ENCODE data around the gene NPFFR1. TPM values are rescaled to one million over a fixed set of nuclear protein-coding genes. Genes with fewer than 3 reads are reported as not detected.

The NPFFR1 gene
- total RNA-seq, 4 donors from 2014 or later: 0.19 to 0.32 TPM; not detected in 2

DNA sequence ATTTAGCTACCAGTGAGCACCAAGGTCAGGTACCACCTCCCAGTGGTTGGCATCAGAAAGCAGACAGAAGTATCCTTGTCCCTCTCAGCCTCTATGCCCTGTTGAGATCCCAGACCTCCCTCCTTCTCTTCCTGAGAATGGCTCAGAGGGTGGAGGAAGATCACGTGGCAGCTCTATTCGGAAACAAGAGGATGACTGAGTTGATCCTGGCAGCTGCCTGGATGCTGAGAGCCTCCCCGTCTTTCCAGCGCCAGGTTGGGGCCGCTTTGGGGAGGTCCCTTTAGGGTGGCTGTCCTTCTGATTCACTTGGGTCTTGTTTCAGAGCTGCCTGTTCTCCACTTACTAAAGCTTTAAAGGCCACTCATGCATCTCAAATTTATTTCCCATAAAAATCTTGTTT lies 36.9 kb upstream of the NPFFR1 start:
- WGBS, 2 donors: 66 to 95% methylated on average over 4 of the region's 5 CpGs
- H3K4me3 ChIP-seq: no peak overlapping the region
- TF ChIP-seq, protein P1, sequence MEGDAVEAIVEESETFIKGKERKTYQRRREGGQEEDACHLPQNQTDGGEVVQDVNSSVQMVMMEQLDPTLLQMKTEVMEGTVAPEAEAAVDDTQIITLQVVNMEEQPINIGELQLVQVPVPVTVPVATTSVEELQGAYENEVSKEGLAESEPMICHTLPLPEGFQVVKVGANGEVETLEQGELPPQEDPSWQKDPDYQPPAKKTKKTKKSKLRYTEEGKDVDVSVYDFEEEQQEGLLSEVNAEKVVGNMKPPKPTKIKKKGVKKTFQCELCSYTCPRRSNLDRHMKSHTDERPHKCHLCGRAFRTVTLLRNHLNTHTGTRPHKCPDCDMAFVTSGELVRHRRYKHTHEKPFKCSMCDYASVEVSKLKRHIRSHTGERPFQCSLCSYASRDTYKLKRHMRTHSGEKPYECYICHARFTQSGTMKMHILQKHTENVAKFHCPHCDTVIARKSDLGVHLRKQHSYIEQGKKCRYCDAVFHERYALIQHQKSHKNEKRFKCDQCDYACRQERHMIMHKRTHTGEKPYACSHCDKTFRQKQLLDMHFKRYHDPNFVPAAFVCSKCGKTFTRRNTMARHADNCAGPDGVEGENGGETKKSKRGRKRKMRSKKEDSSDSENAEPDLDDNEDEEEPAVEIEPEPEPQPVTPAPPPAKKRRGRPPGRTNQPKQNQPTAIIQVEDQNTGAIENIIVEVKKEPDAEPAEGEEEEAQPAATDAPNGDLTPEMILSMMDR (IDR thresholded peaks at IDR 0.05): no peak
- no peak for TF ChIP-seq POLR2A (IDR thresholded peaks at IDR 0.05)
- peaks cover 0 to 28% (median 4%) of the 10 kb centered on the region in 3 donors for H3K4me1 ChIP-seq
- peak overlapping the region in 1 of 4 donors; percentile 47 for H3K27ac ChIP-seq
- no peak for DNase-seq
- H3K9me3 ChIP-seq: no peaks in the 10 kb centered on the region
- H3K36me3 ChIP-seq: no peaks in the 10 kb centered on the region
- no peaks in the 10 kb centered on the region for H3K27me3 ChIP-seq
- intact Hi-C loops (cut with DNase I): no loop called here

GRCh38 chr10:70319824-70320223 lies 36.0 kb upstream of the NPFFR1 start:
- intact Hi-C loops (cut with DNase I): no loop called here
- no peak for DNase-seq
- TF ChIP-seq, protein P1 (IDR thresholded peaks at IDR 0.05): no peak
- TF ChIP-seq POLR2A (IDR thresholded peaks at IDR 0.05): no peak
- Histone ChIP-seq H3K9me3 (no peaks in the 10 kb centered on the region), H3K4me3 (no peak overlapping the region), H3K27ac (no peak overlapping the region), H3K27me3 (no peaks in the 10 kb centered on the region), H3K36me3 (no peaks in the 10 kb centered on the region), H3K4me1 (peaks cover 0 to 18% (median 0%) of the 10 kb centered on the region in 3 donors)
- WGBS, 2 donors: 70 to 76% methylated on average over 5 of the region's 5 CpGs

DNA sequence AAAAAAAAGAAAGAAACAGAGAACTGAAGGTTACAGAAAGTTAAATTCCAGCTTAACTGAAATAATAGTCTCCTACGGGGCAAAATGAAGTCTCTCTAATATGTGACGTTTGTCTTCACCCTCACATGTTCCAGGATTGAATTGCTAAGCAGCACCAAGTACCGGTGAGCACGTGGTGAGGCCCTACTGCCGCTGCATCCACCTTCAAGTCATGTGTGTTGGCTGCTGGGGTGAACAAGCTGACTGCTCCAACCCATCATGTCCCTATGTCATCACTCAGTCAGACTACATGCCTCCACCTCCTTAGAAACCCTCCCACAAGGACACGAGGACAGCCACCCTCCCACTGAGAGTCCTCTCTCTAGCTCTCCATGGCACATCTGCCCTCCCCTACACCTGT lies 35.4 kb upstream of the NPFFR1 start:
- no peaks in the 10 kb centered on the region for H3K9me3 ChIP-seq
- no peak for TF ChIP-seq POLR2A (IDR thresholded peaks at IDR 0.05)
- TF ChIP-seq, protein P1 (IDR thresholded peaks at IDR 0.05): no peak
- no peak overlapping the region for H3K4me3 ChIP-seq
- 79 to 92% methylated on average over 4 to 6 of the region's 6 CpGs for WGBS, 2 donors
- DNase-seq: no peak
- H3K27me3 ChIP-seq: no peaks in the 10 kb centered on the region
- intact Hi-C loops (cut with DNase I): no loop called here
- H3K4me1 ChIP-seq: peaks cover 0 to 12% (median 0%) of the 10 kb centered on the region in 3 donors
- H3K36me3 ChIP-seq: no peaks in the 10 kb centered on the region
- no peak overlapping the region for H3K27ac ChIP-seq

DNA sequence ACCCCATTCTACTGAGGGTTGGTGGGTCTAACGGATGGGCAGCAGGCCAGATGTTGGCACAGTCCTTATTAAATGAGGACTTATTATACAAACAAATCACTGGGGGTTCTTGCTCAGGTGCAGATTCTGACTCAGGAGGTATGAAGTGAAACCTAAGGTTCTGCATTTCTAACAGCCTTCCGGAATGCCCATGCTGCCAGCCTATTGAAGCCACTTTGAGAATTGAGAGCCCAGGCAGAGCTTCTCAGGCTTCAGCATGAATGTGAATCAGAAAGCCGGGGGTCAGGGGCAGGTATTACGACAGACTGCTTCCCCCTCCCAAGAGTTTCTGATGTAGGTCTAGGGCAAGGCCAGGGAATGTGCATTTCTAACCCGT lies 34.1 kb upstream of the NPFFR1 start:
- TF ChIP-seq, protein P1 (IDR thresholded peaks at IDR 0.05): no peak
- no peak for TF ChIP-seq POLR2A (IDR thresholded peaks at IDR 0.05)
- no peak for DNase-seq
- Histone ChIP-seq H3K36me3 (no peaks in the 10 kb centered on the region), H3K4me1 (no peaks in the 10 kb centered on the region), H3K27me3 (no peaks in the 10 kb centered on the region), H3K27ac (no peak overlapping the region), H3K4me3 (no peak overlapping the region), H3K9me3 (no peaks in the 10 kb centered on the region)
- 95 to 97% methylated on average over 4 to 5 of the region's 5 CpGs for WGBS, 2 donors
- intact Hi-C loops (cut with DNase I): no loop called here

GRCh38 chr10:70317272-70317942 lies 33.6 kb upstream of the NPFFR1 start:
- Histone ChIP-seq H3K4me3 (no peak overlapping the region), H3K36me3 (no peaks in the 10 kb centered on the region), H3K9me3 (no peaks in the 10 kb centered on the region), H3K27me3 (no peaks in the 10 kb centered on the region), H3K4me1 (peaks cover 0 to 5% (median 0%) of the 10 kb centered on the region in 3 donors), H3K27ac (no peak overlapping the region)
- 100% methylated on average over 1 of the region's 5 CpGs for WGBS, 2 donors
- no peak for TF ChIP-seq POLR2A (IDR thresholded peaks at IDR 0.05)
- TF ChIP-seq, protein P1 (IDR thresholded peaks at IDR 0.05): no peak
- DNase-seq: no peak
- intact Hi-C loops (cut with DNase I): no loop called here

Measured in esophagus squamous epithelium (tissue), 5 donors.